Activated naive CD4-positive, alpha-beta T cell treated with anti-CD3 and anti-CD28 coated beads for 36 hours (primary cell): ENCODE results near the gene POU6F2. TPM values are rescaled to one million over a fixed set of nuclear protein-coding genes. Genes with fewer than 3 reads are reported as not detected.

ENCODE experiments used
- CTCF ChIA-PET: fragments of 350-600 bp; sonication (Branson Sonifier 250); formaldehyde crosslinking; loops from one replicate; lab custom pipeline; 2021; ENCODE audit warnings: antibody characterized with exemption; lab: Charles Lee
- DNase-seq: peaks from one replicate; pipeline ENCODE4 v3.0.0-alpha.2; 2020
- H3K27ac Mint-ChIP-seq: one replicate; pipeline ENCODE4 v1.8.0; 2021; ENCODE audit warnings: mild to moderate bottlenecking, mixed read lengths
- H3K27me3 Mint-ChIP-seq: one replicate; pipeline ENCODE4 v1.8.0; 2021; ENCODE audit warnings: low read depth, mixed read lengths
- H3K36me3 Mint-ChIP-seq: one replicate; pipeline ENCODE4 v1.8.0; 2021; ENCODE audit warnings: low read depth, mixed read lengths
- H3K4me1 Mint-ChIP-seq: one replicate; pipeline ENCODE4 v1.8.0; 2021; ENCODE audit warnings: low read depth, mixed read lengths
- H3K4me3 Mint-ChIP-seq: one replicate; pipeline ENCODE4 v1.8.0; 2021; ENCODE audit warnings: mild to moderate bottlenecking, moderate library complexity, mixed read lengths
- H3K9me3 Mint-ChIP-seq: one replicate; pipeline ENCODE4 v1.8.0; 2021; ENCODE audit warnings: mixed read lengths
- intact Hi-C: fragments of 100-400 bp; cut with micrococcal nuclease; formaldehyde crosslinking; loops from one replicate; pipeline ENCODE4 v1.15.1; 2023
- total RNA-seq, 2 experiments: library from RNA; stranded (reverse); gene quantifications; one replicate each; pipeline ENCODE4 v1.2.3, GENCODE V29; 2021

The POU6F2 gene
- total RNA-seq, 2 experiments from 2014 or later: not detected

- Mint-ChIP-seq H3K27me3 (peaks cover 2% of the 10 kb centered on the region), H3K27ac (no peak overlapping the region), H3K36me3 (no peaks in the 10 kb centered on the region), H3K9me3 (no peaks in the 10 kb centered on the region), H3K4me1 (no peaks in the 10 kb centered on the region), H3K4me3 (no peak overlapping the region)
- CTCF ChIA-PET: no interaction called here
- intact Hi-C loops: no loop called here
- no peak for DNase-seq
Measured at GRCh38 chr7:39219869-39220268, 242.2 kb downstream of the POU6F2 start.

GRCh38 chr7:39221901-39222300 lies 244.2 kb downstream of the POU6F2 start:
- no peaks in the 10 kb centered on the region for H3K9me3 Mint-ChIP-seq
- H3K27me3 Mint-ChIP-seq: peaks cover 2% of the 10 kb centered on the region
- H3K36me3 Mint-ChIP-seq: no peaks in the 10 kb centered on the region
- CTCF ChIA-PET: no interaction called here
- no peak overlapping the region for H3K4me3 Mint-ChIP-seq
- intact Hi-C loops: no loop called here
- H3K4me1 Mint-ChIP-seq: no peaks in the 10 kb centered on the region
- DNase-seq: no peak
- H3K27ac Mint-ChIP-seq: no peak overlapping the region

DNA sequence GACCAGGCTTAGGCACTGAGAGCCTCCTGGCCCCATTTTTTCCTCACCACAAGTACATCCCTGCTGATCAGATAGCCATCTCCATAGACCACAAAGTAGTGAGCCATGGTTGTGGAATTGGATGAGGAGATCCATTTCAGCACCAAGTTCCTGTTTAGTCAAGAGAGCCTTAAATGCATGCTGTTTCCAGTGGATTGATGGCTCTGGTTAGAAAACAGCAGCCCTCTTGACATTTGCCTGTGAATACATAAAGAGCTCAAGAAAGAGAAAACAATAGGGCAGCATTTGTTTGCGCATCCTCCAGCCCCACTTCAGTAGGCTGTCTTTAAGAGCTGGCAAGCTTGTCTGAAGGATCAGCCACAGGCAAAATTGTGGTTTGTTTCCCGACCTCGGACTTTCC lies 251.2 kb downstream of the POU6F2 start:
- H3K4me3 Mint-ChIP-seq: no peak overlapping the region
- no peaks in the 10 kb centered on the region for H3K36me3 Mint-ChIP-seq
- CTCF ChIA-PET: no interaction called here
- H3K27me3 Mint-ChIP-seq: peaks cover 3% of the 10 kb centered on the region
- H3K27ac Mint-ChIP-seq: no peak overlapping the region
- no peaks in the 10 kb centered on the region for H3K4me1 Mint-ChIP-seq
- no peak for DNase-seq
- no peaks in the 10 kb centered on the region for H3K9me3 Mint-ChIP-seq
- intact Hi-C loops: no loop called here

DNA sequence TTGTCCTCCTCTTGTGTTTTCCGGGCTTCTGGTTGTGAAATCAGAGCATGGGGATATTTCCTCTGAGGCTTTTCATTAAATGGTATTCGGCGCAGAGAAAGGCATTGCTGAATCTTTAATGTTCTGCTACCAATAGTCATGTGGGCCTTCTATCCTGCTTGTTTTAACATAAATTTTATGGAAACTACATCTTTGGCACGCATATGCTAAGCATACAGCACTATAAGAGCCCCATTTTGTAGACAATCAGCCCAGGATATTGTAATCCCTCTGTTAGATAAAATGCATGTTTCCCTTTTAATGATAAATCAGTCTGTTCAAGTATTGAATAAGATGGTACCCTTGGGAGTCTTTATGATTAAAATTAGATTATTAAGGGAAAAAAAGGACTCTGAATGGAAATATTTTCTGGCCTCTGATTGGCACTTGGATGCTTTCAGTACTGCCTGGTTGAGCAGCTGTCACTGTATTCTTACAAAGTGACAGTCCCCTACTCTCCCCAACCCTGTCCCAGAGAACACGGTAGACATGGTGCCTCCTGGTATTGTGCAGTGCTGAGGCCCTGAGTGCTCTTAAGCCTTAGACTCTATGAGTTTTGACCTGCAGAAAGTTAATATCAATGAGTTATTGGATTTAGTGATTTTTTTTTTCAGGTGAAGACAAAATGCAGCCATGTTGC lies 256.3 kb downstream of the POU6F2 start:
- CTCF ChIA-PET: interaction anchor here (0.6 kb wide), 1 partner anchor 1297 kb away, joined by 3 read pairs; no protein-coding TSS in a partner anchor
- Mint-ChIP-seq H3K36me3 (no peaks in the 10 kb centered on the region), H3K9me3 (no peaks in the 10 kb centered on the region), H3K27ac (no peak overlapping the region), H3K27me3 (peaks cover 3% of the 10 kb centered on the region), H3K4me3 (no peak overlapping the region), H3K4me1 (no peaks in the 10 kb centered on the region)
- intact Hi-C loops: no loop called here
- DNase-seq: no peak

- Mint-ChIP-seq H3K36me3 (no peaks in the 10 kb centered on the region), H3K4me1 (no peaks in the 10 kb centered on the region), H3K27me3 (no peaks in the 10 kb centered on the region), H3K9me3 (no peaks in the 10 kb centered on the region), H3K4me3 (no peak overlapping the region), H3K27ac (no peak overlapping the region)
- CTCF ChIA-PET: no interaction called here
- DNase-seq: no peak
- intact Hi-C loops: no loop called here
Measured at GRCh38 chr7:39238234-39238869, 260.6 kb downstream of the POU6F2 start.

DNA sequence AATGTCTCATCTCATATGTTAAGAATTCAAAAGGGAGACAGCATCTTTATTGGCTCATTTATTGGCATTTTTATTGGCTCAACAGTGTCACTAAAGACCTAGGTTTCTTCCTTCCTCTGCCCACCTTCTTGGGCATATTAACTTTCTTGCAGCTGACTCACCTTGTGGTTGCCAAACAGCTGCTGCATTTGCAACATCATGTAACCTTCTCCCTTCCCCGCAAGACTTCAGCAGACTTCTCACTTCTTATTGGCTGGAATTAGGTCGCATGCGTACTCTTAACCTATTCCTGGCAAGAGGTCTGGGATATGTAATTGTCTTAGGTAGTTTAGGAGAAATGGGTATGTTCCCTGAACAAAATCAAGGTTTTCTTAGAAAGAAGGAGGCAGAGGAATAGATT lies 263.2 kb downstream of the POU6F2 start:
- Mint-ChIP-seq H3K36me3 (no peaks in the 10 kb centered on the region), H3K4me3 (no peak overlapping the region), H3K9me3 (no peaks in the 10 kb centered on the region), H3K27ac (no peak overlapping the region), H3K27me3 (no peaks in the 10 kb centered on the region), H3K4me1 (no peaks in the 10 kb centered on the region)
- intact Hi-C loops: no loop called here
- CTCF ChIA-PET: no interaction called here
- no peak for DNase-seq

DNA sequence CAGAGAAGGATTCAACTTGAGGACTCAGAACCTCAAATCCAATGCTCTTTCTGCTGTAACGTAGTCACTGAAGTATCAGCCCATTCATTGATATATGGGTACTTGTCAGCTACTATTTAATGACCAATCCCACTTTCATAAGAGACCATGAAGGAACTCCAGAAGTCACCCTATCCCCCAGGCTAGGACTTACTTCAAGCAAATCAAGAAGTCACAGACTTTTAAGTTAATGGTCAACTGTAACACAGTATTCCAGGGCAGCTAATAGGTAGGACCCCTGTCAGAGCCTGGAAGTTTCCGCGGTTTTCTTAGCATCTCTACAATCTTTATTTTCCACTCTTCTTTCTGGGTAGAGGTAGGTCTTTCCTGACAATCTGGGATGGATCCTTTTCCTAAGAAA lies 269.9 kb downstream of the POU6F2 start:
- H3K36me3 Mint-ChIP-seq: no peaks in the 10 kb centered on the region
- intact Hi-C loops: no loop called here
- CTCF ChIA-PET: no interaction called here
- H3K27ac Mint-ChIP-seq: no peak overlapping the region
- H3K27me3 Mint-ChIP-seq: no peaks in the 10 kb centered on the region
- H3K4me1 Mint-ChIP-seq: no peaks in the 10 kb centered on the region
- no peaks in the 10 kb centered on the region for H3K9me3 Mint-ChIP-seq
- no peak for DNase-seq
- H3K4me3 Mint-ChIP-seq: no peak overlapping the region

GRCh38 chr7:39248041-39248691 lies 270.5 kb downstream of the POU6F2 start:
- no peak for DNase-seq
- intact Hi-C loops: no loop called here
- H3K4me1 Mint-ChIP-seq: no peaks in the 10 kb centered on the region
- H3K27ac Mint-ChIP-seq: no peak overlapping the region
- no peaks in the 10 kb centered on the region for H3K36me3 Mint-ChIP-seq
- H3K9me3 Mint-ChIP-seq: no peaks in the 10 kb centered on the region
- no peak overlapping the region for H3K4me3 Mint-ChIP-seq
- CTCF ChIA-PET: interaction anchor here (0.6 kb wide), 1 partner anchor 180 kb away, joined by 3 read pairs; no protein-coding TSS in a partner anchor
- H3K27me3 Mint-ChIP-seq: no peaks in the 10 kb centered on the region

DNA sequence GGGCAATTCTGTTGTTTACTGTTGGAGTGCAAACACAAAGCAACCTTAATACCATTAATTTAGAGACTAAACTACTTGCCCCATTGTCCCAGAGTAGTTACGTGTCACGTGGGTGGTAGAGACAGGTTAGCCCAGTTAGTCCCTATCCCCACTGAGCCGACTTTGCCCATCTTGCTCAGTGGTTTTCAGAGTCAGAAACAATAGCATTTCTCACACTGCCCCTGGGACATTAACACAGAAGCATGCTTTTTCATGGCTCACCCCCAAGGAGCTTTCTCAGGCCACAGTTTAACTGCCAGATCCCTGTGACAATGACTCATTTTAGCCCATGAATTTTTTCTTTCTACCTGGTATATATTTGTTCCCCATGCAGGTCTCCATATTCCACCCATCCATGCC lies 271.0 kb downstream of the POU6F2 start:
- Mint-ChIP-seq H3K4me1 (no peaks in the 10 kb centered on the region), H3K27ac (no peak overlapping the region), H3K36me3 (no peaks in the 10 kb centered on the region), H3K4me3 (no peak overlapping the region), H3K9me3 (no peaks in the 10 kb centered on the region), H3K27me3 (no peaks in the 10 kb centered on the region)
- intact Hi-C loops: no loop called here
- CTCF ChIA-PET: interaction anchor here (0.6 kb wide), 1 partner anchor 180 kb away, joined by 3 read pairs; no protein-coding TSS in a partner anchor
- DNase-seq: no peak

DNA sequence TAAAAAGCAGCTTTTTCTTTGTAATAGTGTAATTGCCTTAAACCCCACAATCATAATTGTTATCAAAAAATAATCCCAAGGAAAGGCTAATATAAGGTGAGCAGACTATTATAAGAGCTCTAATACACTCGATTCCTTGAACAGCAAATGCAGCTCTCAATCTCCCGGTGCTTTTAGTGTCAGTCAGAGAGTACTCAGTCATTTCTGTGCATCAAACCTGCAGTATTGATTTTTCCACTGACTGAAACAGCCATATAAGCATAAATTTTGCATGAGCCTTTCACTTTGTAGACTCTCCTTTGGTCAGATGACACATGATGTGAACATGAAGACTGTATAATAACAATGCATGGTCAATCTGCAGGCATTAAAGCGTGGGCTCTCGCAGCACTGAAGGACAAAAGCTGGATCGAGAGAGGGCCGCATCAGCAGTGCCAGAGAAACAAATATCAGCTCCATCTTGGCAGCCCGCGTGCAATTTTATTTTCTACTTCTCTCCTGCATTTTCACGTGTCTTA lies 272.0 kb downstream of the POU6F2 start:
- H3K27me3 Mint-ChIP-seq: no peaks in the 10 kb centered on the region
- no peaks in the 10 kb centered on the region for H3K4me1 Mint-ChIP-seq
- CTCF ChIA-PET: interaction anchor here (0.9 kb wide), 1 partner anchor 13 kb away, joined by 3 read pairs; no protein-coding TSS in a partner anchor
- no peak overlapping the region for H3K27ac Mint-ChIP-seq
- intact Hi-C loops: no loop called here
- no peak overlapping the region for H3K4me3 Mint-ChIP-seq
- no peaks in the 10 kb centered on the region for H3K9me3 Mint-ChIP-seq
- DNase-seq: no peak
- no peaks in the 10 kb centered on the region for H3K36me3 Mint-ChIP-seq

- intact Hi-C loops: no loop called here
- no peaks in the 10 kb centered on the region for H3K36me3 Mint-ChIP-seq
- H3K4me3 Mint-ChIP-seq: no peak overlapping the region
- H3K4me1 Mint-ChIP-seq: no peaks in the 10 kb centered on the region
- H3K27me3 Mint-ChIP-seq: no peaks in the 10 kb centered on the region
- DNase-seq: no peak
- CTCF ChIA-PET: no interaction called here
- H3K9me3 Mint-ChIP-seq: no peaks in the 10 kb centered on the region
- no peak overlapping the region for H3K27ac Mint-ChIP-seq
Measured at GRCh38 chr7:39252916-39253315, 275.2 kb downstream of the POU6F2 start.

DNA sequence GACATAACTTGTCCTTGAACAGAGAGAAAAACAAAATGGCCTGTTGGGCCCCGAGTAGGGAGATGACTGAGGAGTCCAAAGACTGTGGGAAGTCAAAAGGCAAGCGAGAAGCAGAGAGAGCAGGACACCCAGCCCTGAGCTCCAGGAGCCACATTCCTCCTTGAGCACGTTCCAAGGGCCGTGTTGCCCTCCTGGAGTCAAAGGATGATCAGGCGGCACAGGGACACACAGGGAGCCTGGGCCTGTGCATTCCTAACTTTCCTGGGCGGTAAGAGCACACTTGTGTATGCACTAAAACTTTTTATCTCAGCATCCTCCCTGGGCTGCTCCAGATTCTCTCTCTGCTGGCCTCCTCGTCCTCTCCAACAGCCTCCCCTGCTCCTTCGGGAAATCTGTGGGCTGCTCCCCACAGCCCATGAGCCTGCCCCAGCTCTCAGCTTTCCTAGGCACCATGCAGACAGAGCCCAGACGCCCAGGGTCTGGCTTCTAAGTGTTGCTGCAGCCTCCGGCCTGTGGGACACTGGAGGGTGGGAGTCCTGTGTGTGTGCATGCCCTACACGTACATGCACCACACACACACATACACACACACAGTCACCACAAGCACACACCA lies 281.8 kb downstream of the POU6F2 start:
- no peaks in the 10 kb centered on the region for H3K4me1 Mint-ChIP-seq
- intact Hi-C loops: no loop called here
- H3K27me3 Mint-ChIP-seq: no peaks in the 10 kb centered on the region
- H3K36me3 Mint-ChIP-seq: no peaks in the 10 kb centered on the region
- no peaks in the 10 kb centered on the region for H3K9me3 Mint-ChIP-seq
- H3K27ac Mint-ChIP-seq: no peak overlapping the region
- CTCF ChIA-PET: no interaction called here
- no peak overlapping the region for H3K4me3 Mint-ChIP-seq
- DNase-seq: no peak
